Measurements from ENCODE around the gene SGPP1. TPM values are rescaled to one million over a fixed set of nuclear protein-coding genes. Genes with fewer than 3 reads are reported as not detected.

The SGPP1 gene
- total RNA-seq, 4 donors from 2014 or later = 5.9 to 13.9 (median 6.8) TPM

GRCh38 chr14:63725786-63726460, 1.9 kb downstream of the SGPP1 start:
- intact Hi-C loops (cut with DNase I; ENCODE audit: low total_unique reads) = loop anchor here (5.0 kb wide), 1 partner anchor 1261 kb away; the partner anchor contains the start of gene FNTB
- H3K4me3 ChIP-seq (ENCODE audit: low read depth, poor library complexity, severe bottlenecking) = no peak overlapping the region
- TF ChIP-seq POLR2A (IDR thresholded peaks at IDR 0.05) (no peak), CTCF (IDR thresholded peaks at IDR 0.05) (no peak)
- no peak for DNase-seq (ENCODE audit: low spot score in 2 of 2)
- 65 to 70% methylated on average over 8 of the region's 8 CpGs for WGBS, 2 donors

GRCh38 chr14:63717702-63718101, 10.2 kb downstream of the SGPP1 start:
- intact Hi-C loops (cut with DNase I; ENCODE audit: low total_unique reads) = no loop called here
- TF ChIP-seq CTCF (IDR thresholded peaks at IDR 0.05) = no peak
- WGBS, 2 donors = 78 to 85% methylated on average over 2 of the region's 2 CpGs
- no peak for DNase-seq (ENCODE audit: low spot score in 2 of 2)
- H3K4me3 ChIP-seq (ENCODE audit: low read depth, poor library complexity, severe bottlenecking) = no peak overlapping the region

- intact Hi-C loops (cut with DNase I; ENCODE audit: low total_unique reads) = no loop called here
- no peak for DNase-seq (ENCODE audit: low spot score in 2 of 2)
- TF ChIP-seq POLR2A (IDR thresholded peaks at IDR 0.05) (no peak), CTCF (IDR thresholded peaks at IDR 0.05) (no peak)
- WGBS, 2 donors = 92 to 98% methylated on average over 2 of the region's 2 CpGs
- H3K4me3 ChIP-seq (ENCODE audit: low read depth, poor library complexity, severe bottlenecking) = no peak overlapping the region
Observed at GRCh38 chr14:63715360-63715759, 12.5 kb downstream of the SGPP1 start.

GRCh38 chr14:63713764-63714163, 14.1 kb downstream of the SGPP1 start:
- intact Hi-C loops (cut with DNase I; ENCODE audit: low total_unique reads) = no loop called here
- no peak for DNase-seq (ENCODE audit: low spot score in 2 of 2)
- TF ChIP-seq POLR2A (IDR thresholded peaks at IDR 0.05) (no peak), CTCF (IDR thresholded peaks at IDR 0.05) (no peak)
- H3K4me3 ChIP-seq (ENCODE audit: low read depth, poor library complexity, severe bottlenecking) = no peak overlapping the region

GRCh38 chr14:63713058-63713457, 14.8 kb downstream of the SGPP1 start:
- TF ChIP-seq CTCF (IDR thresholded peaks at IDR 0.05) = no peak
- no peak for TF ChIP-seq POLR2A (IDR thresholded peaks at IDR 0.05)
- WGBS, 2 donors = 64 to 72% methylated on average over 2 of the region's 2 CpGs
- H3K4me3 ChIP-seq (ENCODE audit: low read depth, poor library complexity, severe bottlenecking) = no peak overlapping the region
- intact Hi-C loops (cut with DNase I; ENCODE audit: low total_unique reads) = no loop called here
- no peak for DNase-seq (ENCODE audit: low spot score in 2 of 2)

- H3K4me3 ChIP-seq (ENCODE audit: low read depth, poor library complexity, severe bottlenecking) = no peak overlapping the region
- no peak for TF ChIP-seq CTCF (IDR thresholded peaks at IDR 0.05)
- no peak for TF ChIP-seq POLR2A (IDR thresholded peaks at IDR 0.05)
- intact Hi-C loops (cut with DNase I; ENCODE audit: low total_unique reads) = no loop called here
- DNase-seq (ENCODE audit: low spot score in 2 of 2) = no peak
Observed at GRCh38 chr14:63712123-63712522, 15.7 kb downstream of the SGPP1 start.

All from lower leg skin (tissue), 4 donors.